ENCODE results near the gene C1QTNF1.

Gene C1QTNF1

GRCh38 chr17:79097226-79098055 is 73.5 kb downstream of the C1QTNF1 start:
- no peak for DNase-seq

GRCh38 chr17:79098282-79098867 is 74.4 kb downstream of the C1QTNF1 start:
- DNase-seq = no peak

All from CD4-positive, alpha-beta T cell treated with Interleukin-6 for 4 hours (primary cell).